ENCODE data around the gene NAE1.
A peak's percentile ranks its signal among the peaks of the same experiment; 100 is the strongest.
"Not testable (repeated sequence)": the region's sequence is repeated elsewhere in the genome, so short reads cannot be mapped to it uniquely, and the experiment has no call there.

NAE1 gene

DNA sequence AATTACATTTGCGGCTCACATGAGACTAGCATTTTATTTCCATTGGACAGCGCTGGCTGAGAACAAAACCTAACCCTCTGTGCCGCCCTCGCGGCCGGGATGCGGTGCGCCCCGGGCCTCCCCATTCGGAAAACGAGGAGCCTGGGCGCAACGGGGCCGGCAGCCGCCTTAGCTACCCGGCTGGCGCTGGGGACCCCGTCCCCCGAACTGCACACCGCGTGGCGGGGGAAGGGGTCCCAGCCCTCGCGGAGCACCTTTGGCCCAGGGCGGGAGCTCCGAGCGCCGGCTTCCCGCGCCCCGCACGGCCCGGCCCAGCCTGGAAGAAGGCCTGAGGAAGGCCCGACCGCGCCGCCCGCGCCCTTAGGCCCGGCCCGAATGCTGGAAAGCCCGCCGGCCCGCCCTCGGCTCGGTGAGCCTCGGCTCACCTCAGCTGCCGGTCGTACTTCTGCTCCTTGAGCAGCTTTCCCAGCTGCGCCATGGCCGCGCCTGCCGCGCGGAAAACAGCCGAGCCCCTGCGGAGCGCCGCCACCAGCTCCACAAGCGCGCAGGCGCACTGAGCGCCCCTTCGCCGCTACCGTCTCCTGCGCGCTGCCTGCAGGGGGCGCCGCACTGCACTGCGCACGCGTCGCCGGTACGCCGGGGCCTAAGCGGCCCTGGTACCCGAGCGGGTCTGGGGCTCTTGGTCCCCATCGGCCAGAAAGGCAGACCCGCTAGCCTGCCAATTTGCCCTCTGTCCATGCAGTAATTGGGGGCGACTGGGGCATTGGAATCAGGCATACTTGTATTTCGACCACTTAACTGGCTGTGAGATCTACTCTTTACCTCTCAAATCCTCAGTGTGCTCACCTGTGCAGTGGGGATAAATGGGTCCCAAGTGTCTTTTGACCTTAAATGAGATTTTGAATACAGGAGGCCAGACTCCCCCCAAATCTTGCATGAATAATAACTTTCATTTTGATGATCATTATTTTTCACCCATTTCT is at the start of gene NAE1:
TSS of gene NAE1 (minus strand) at position 555 of the 983 bp plus-strand sequence. CDS start at position 478, 77 bp downstream.
- DNase-seq (ENCODE audit: low read depth in 3 of 3): peak; percentile 81 to 84 (median 82)

DNA sequence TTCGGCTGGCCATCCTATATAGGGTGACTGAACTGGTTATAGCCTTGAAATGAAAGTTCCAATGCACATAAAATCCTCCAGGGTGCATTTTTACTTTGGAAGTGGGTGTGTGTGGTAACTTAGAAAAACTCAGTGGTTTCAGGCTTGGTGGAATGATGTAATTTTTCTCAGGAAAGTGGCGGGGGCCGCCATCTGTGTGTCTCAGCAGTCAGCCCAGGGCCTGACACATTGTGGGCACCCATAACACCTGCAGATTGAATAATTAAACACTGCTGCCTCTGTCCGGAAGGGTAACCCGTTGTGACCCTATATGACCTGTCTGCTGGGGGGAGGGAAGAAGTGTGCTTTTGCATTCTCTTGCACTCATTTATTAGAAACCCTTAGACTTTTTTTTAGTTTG is 47.3 kb upstream of the NAE1 start:
- DNase-seq (ENCODE audit: low read depth in 3 of 3): peak in 2 of 3 experiments; percentile 13 to 26

DNA sequence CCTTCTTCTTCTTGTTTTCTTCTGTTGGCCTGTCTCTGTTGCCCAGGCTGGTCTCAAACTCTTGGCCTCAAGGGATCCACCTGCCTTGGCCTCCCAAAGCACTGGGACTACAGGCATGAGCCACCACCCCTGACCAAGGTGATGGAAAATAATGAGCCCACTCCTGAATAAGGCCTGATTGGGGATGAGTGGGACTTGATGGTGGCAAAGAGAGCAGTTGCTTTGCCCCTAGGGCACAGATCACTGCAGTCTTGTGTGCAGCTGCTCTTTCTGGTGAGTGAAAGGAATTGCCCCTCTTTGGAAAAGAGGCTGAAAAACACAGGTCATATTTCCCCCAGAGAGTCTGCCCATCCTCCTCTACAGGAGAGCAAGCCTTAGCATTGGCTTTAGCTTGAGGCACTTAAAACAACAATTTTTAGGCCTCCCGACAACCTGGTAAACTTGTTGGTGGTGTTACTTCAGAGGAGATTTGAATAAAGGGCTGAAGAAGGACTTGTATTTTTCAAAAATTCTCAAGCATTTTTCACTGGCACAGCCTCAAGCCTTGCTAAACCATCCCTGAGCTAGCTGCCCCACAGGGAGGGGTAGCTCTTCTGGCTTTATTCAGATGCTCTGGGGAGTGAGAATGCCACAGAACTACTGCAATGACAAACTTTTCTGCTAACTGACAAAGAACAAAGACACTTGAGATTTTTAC is 43.5 kb upstream of the NAE1 start:
- DNase-seq (ENCODE audit: low read depth in 3 of 3): no peak

DNA sequence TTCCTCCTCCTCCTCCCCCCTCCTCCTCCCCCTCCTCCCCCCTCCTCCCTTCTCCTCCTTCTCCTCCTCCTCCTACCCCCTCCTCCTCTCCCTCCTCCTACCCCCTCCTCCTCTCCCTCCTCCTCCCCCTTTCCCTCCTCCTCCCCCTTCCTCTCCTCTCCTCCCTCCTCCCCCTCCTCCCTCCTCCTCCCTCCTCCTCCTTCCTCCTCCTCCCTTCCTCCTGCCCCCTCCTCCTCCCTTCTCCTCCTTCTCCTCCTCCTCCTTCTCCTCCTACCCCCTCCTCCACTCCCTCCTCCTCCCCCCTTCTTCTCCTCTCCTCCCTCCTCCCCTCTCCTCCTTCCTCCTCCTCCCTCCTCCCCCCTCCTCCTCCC is 42.9 kb upstream of the NAE1 start:
- DNase-seq (ENCODE audit: low read depth in 3 of 3): peak in 1 of 3 experiments; percentile 7

DNA sequence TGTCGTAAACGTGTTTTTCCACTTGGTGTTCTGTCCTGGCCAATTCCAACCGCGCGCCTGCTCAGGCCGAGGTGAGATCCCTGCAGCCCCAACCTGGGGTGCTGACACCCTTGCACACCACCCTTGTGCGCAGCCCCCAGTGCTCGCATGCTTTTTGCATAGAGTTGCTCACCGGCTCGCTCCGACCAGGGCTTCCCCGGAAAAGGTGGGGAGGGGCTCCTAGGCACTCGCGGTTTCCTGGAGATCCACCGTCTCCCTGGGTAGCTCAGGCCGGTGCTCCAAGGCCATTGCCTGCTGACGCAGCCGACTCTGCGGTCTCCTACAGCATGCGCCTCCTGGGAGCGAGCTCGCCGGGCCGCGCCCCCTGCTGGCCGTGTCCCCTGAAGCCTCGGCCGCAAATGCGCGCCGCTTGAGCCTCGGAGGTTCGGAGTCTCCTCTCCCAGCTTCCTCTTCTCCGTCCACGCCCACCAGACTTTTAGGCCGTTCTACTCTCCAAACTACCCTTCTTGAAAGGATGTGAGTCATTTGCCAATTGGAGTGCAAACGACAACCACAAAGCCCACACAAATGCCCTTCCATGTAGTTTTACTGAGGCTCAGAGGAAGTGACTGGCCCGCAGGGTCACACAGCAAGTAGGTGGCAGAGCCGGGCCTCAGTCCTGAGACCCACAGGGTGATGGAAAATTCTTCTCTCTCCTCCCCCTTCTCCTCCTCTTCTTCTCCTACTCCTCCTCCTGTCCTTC is 42.3 kb upstream of the NAE1 start:
- peak; percentile 74 to 79 (median 79) for DNase-seq (ENCODE audit: low read depth in 3 of 3)

DNA sequence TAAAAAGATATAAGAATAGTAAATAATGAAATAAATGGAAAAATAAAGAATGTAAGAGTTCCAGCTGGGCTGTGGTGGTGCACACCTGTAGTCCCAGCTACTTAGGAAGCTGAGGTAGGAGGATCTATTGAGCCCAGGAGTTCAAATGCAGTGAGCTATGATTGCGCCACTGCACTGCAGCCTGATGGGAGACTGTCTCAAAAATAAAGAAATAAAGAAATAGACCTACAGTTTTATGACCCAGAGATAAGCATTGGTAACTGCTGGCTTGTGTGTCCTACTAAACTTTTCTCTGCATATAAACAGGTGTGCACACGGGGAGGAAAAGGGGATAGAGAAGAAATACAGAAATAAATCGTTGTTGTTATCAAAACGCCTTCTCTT is 41.8 kb upstream of the NAE1 start:
- no peak for DNase-seq (ENCODE audit: low read depth in 3 of 3)

DNA sequence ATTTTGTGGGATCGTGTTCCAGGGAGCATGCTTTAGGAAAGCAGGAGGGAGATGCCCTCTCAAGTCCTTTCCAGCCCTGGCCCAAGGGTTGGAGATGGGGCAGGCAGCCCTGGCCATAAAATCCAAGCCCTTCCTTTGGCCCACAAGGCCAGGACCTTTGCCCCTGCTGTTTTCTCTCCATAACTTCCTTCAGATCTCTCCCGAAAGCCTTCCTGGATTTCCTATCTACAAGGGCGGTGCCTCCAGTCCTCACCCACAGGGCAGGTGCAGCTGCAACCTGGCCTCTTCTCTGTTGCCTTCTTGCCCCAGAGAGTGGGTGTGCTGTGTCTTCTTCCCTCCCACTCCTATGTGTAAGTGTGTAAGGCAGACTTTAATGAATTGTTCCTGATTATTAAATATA is 41.1 kb upstream of the NAE1 start:
- DNase-seq (ENCODE audit: low read depth in 3 of 3): no peak

DNA sequence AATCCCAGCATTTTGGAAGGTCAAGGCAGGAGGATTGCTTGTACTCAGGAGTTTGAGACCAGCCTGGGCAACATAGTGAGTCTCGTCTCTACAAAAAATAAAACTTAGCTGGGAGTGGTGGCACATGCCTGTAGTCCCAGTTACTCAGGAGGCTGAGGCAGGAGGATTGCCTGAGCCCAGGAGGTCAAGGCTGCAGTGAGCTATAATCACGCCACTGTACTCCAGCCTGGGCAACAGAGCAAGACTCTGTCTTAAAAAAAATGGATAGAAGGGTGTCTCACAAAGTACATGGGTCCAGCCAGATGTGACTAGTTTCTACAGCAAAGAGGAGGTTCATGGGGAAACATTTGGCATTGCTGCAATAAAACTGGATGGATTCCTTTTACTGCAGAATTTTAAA is 40.6 kb upstream of the NAE1 start:
- not testable (repeated sequence) for DNase-seq (ENCODE audit: low read depth in 3 of 3)

DNA sequence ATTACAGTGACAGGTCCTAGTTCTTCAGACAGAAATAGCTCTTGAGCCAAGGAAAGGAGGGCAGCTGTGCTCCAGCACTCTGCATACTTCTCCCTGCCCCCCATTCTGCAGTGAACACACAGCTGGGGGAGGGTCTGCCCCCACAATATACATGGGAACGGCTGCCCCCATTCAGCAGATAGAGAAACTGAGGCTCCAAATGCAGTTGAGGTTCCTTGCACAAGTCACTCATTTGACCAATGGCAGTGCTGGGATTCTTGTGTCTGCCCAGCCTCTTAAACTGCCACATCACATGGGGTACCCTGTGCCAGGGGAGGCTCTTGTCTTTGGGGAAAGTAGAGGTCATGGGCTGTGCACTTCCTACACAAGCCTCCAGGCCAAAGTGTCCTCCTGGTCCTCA is 38.6 kb upstream of the NAE1 start:
- DNase-seq (ENCODE audit: low read depth in 3 of 3): no peak

DNA sequence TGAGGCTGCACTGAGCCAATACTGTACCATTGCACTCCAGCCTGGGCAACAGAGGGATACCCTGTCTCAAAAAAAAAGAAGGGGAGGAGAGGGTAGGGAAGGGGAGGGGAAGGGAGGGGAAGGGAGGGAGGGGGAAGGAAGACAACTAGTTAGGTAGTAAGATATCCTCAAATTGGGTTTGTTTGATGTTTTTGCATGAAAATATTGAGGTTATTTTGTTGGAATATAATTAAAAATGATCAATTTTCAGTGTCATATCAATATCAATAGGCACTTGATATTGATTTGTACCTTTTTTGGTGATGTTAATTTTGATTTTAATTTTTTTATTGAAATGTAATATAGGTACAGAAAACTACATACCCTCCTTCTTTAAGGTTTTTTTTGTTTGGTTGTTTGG is 32.9 kb upstream of the NAE1 start:
- no peak for DNase-seq (ENCODE audit: low read depth in 3 of 3)

DNA sequence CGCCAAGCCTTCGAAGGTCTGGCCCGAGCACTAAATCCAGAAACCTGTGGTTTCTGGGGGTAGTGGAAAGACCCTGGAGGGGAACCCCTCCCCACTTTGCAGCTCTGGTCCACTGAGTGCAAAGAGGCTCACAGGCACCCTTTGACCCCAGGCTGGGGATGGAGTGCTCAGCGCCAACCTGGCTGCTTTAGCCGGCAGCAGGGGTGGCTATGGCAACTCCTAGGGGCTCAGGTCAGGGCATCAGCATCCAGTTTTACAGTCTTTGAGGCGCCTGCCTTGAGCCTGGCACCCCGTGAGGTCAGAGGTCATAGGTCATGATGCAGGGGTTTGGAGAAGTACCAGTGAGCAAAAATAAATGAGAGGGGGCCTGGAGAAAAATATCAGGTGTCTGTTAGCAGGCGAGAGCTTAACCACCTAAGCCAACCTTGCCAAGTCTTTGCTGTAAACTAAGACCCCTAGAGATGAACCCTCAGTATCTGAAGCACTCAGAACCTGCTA is 31.3 kb upstream of the NAE1 start:
- DNase-seq (ENCODE audit: low read depth in 3 of 3): no peak

DNA sequence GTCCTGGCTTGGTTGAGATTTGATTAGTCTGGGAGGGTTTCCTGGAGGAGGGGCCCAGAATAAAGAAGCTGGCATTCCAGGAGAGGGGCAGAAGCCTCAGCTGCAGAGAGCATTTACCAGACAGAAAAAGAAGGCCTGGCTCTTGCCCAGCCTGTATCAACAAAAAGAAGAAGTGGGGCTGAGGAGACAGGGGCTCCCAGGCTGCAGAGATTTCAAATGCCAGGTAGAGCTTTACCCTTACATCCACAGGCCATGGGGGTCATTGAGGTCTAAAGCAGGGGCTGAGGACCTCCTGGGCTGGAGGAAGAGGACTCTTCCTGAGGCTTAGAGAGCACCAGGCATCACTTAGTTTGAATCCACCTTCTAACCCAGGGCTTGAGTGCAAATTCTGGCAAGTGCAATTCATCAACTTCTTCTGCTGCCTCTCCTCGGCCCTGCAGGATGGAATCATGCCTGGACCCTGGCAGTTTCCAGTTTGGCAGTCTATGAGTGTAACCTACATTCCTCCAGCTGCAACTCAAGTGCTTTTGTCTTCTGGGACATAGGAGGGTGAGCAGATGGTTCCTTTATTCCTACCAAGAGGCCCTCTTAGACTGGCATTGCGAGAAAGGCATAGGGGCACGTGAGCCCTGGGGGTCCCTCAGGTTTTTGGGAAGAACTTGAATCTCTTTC is 28.8 kb upstream of the NAE1 start:
- no peak for DNase-seq (ENCODE audit: low read depth in 3 of 3)

DNA sequence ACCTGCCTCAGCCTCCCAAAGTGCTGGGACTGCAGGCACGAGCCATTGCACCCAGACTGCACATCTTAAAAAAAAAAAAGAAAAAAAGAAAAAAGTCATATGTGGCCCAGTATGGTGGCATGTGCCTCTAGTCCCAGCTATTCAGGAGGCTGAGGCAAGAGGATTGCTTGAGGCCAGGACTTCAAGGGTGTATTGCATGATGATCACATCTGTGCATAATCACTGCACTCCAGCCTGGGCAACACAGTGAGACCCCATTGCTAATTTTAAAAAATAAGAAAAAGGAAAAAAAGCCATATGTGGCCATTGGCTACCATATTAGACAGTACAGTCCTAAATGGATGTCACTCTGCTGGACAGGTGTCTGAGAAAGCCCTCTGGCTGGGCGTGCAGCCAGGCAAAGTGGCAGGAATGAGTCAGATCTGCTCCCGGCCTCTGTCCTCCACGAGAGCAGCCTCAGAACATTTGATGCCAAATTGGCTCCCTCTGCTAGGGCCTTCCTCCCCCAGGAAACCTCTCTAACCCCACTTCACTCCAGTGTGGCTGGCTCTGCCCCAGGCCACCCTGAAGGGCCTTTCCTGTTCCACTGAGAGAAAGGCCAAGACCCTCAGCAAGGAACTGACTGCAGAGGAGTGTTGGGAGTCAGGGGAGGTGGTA is 28.1 kb upstream of the NAE1 start:
- no peak for DNase-seq (ENCODE audit: low read depth in 3 of 3)

DNA sequence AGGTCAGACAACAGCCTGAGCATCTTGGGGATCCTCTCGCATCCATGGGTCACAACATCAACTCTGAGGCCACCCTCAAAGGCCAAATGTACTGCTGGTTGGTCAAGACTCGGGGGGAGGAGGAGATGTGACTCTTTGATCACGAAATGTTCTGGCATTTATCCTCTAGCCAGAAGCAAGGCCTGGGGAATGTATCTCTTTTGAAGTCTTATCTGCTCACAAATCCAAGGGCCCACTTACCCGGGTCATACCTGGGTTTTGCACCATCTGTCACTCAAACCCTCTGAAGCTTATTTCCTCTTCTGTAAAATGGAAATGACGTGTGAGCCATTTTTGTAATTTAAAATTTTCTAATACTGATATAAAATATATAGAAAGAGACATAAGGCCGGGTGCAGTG is 26.7 kb upstream of the NAE1 start:
- no peak for DNase-seq (ENCODE audit: low read depth in 3 of 3)

DNA sequence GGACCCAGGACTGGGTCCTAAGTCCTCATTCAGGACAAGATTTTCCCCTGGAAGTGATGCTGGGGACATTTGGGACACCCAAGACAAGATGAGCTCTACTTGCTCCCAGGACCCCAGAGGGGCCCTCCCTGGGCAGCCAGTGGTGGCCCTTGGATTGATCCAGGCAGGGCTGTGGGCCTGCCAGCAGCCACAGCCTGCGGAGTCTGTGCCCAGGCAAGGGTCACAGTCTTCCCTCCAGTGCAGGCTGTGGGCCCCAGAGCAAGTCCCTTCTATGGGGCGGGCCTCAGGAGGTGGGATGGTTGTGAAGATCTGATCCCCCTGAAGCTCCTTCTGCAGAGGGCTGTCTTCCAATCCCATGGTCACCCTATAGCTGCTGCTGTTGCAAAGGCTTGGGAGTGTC is 26.0 kb upstream of the NAE1 start:
- no peak for DNase-seq (ENCODE audit: low read depth in 3 of 3)

DNA sequence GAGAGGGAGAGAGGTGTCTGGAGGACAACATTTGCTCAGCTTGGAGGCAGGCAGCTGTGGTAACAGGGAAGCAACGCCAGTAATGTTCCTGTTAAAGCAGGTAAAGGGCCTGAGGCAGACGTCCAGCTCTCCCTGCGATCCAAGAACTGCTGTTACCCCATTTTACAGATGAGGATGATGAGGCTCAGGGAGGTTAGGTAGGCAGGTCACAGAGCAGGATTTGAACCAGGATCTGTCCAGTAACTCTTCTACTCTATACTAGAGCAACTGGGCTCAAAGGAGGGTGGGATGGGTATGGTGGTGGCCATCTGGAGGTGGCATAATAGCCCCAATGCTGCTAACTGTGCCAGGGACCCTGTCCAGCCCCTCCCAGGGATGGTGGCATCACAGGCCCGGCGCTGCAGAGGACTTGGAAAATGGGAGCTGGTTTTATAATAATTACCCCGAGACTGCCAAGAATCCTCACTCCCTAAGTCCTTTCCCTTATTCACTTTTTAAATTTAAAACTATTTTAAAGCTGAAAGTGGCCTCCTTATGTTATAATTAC is 25.5 kb upstream of the NAE1 start:
- no peak for DNase-seq (ENCODE audit: low read depth in 3 of 3)

DNA sequence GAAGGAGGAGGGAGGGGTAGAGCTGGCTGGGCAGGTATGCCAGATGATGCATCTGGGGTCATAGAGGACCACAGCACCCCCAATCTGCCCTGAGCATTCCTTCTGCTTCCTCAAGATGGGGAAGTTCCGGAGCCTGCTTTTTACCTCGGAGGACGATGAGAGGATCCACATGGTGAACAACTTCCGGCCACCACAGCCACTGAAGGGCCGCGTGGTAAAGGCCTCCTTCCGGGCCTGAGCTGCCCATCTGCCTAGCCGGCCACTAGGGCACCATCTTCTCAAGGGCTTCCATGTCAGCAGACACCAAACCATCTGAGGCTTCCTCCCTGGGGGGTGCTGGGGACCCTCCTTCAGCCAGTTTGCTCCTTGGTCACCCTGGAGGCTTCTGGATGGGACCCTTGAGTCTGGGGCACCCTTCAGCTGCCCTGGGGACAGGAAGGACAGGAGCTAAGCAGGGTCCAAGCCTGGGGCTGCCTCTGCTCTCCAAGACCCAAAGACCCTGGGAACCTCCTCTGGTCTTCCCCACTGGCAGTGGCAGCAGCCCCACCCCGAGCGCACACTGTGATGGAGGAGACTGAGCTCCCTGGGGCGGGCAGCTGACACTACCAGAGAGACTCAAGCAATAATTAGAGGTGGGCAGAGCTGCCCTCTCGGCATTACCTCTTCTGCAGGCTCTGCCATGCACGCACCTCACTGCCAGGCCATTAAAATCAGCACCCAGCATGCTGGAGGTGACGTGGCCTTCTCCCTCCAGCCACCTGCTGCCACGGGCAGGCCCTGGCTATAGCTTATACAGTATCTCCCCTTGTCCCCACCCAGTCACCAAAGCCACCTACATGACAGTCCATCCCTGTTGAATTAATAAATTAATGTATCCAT is 22.7 kb upstream of the NAE1 start:
- DNase-seq (ENCODE audit: low read depth in 3 of 3): no peak

DNA sequence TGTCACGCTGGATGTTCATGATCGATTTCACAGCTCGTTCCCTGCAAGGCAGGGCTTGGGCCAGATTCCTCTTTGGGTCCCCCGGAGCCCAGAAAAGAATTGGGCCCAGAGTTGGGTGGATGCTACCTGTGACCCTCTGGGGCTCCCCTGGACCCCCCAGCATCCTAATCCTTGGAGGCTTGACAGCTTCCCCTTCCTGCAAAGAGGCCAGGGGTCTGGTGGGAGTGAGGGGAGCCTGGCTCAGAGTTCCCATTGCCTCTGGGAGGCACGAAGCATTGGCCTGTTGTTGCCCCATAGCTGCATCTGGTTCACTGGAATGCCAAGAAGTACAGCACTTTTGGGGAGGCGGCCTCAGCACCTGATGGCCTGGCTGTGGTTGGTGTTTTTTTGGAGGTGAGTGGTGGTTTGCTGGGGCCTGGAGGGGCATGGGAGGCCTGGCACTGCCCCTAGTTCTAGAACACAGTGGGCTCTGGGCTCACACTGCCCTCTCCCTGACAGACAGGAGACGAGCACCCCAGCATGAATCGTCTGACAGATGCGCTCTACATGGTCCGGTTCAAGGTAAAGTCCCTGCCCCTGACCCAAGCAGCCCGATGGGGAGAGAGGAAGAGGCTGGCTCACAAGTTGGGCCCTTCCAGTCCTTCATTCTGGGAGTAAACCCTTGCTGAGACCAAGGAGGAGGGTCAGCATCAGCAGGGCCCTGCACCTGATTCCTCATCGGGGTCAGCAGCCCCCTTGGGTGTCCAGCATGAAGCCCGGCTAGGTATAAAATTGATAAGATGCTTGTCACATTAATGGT is 20.6 kb upstream of the NAE1 start:
- DNase-seq (ENCODE audit: low read depth in 3 of 3): no peak
